IMR-90 (cell line): Measurements from ENCODE around the gene CTNNA2. TPM values are rescaled to one million over a fixed set of nuclear protein-coding genes. Genes with fewer than 3 reads are reported as not detected.

Source experiments
- ATAC-seq: fragments of 200-7000 bp; cut with Tn5 transposase; 2 replicates; pipeline ENCODE4 v1.9.1; 2020; ENCODE audit warnings: low read depth, mild to moderate bottlenecking, moderate library complexity
- BruUV-seq: library from RNA; stranded (reverse); fragments of 400-500 nt; replicated peaks from 2 replicates; lab custom pipeline; 2021; lab: Mats Ljungman, UMichigan
- CTCF ChIA-PET: fragments of 300-600 bp; formaldehyde crosslinking; extraction: SDS; loops from one replicate; lab custom pipeline; 2021; ENCODE audit warnings: antibody characterized with exemption; lab: Yijun Ruan, JAX
- POLR2A ChIA-PET: fragments of 300-600 bp; sonication (Branson Sonifier 250); formaldehyde crosslinking; loops from one replicate; lab custom pipeline; 2022; ENCODE audit warnings: antibody characterized with exemption; ENCODE audit not compliant: unreplicated experiment; lab: Charles Lee
- DNase-seq: peaks from one replicate; pipeline ENCODE4 v3.0.0; 2013
- H2AFZ ChIP-seq: replicated peaks from 2 replicates; pipeline ENCODE3; 2013; ENCODE audit warnings: low read length, mild to moderate bottlenecking; ENCODE audit not compliant: poor library complexity
- H2AK5ac ChIP-seq: 2 replicates; pipeline ENCODE4 v1.6.1; 2013; ENCODE audit warnings: low read depth, low read length, inconsistent platforms
- H2AK9ac ChIP-seq: replicated peaks from 2 replicates; pipeline ENCODE3; 2013; ENCODE audit warnings: mild to moderate bottlenecking, low read depth, low read length, moderate library complexity; ENCODE audit not compliant: poor library complexity
- H2BK120ac ChIP-seq: 2 replicates; pipeline ENCODE4 v1.6.1; 2013; ENCODE audit warnings: low read depth, low read length, inconsistent platforms
- H2BK15ac ChIP-seq: 3 replicates; pipeline ENCODE4 v1.6.1; 2013; ENCODE audit warnings: low read depth, low read length, inconsistent platforms
- H2BK20ac ChIP-seq: 2 replicates; pipeline ENCODE4 v1.6.1; 2013; ENCODE audit warnings: low read depth, mild to moderate bottlenecking, inconsistent platforms, low read length, moderate library complexity
- H2BK5ac ChIP-seq: 2 replicates; pipeline ENCODE4 v1.6.1; 2013; ENCODE audit warnings: mild to moderate bottlenecking, low read depth, low read length, inconsistent platforms; ENCODE audit not compliant: poor library complexity, severe bottlenecking
- H3K14ac ChIP-seq: replicated peaks from 2 replicates; pipeline ENCODE4 v1.6.1; 2013; ENCODE audit warnings: low read depth, low read length, inconsistent platforms
- H3K18ac ChIP-seq: 2 replicates; pipeline ENCODE4 v1.6.1; 2013; ENCODE audit warnings: low read depth, low read length, control low read depth
- H3K23ac ChIP-seq: 2 replicates; pipeline ENCODE4 v1.6.1; 2013; ENCODE audit warnings: low read depth, low read length, inconsistent platforms
- H3K27ac ChIP-seq: 2 replicates; pipeline ENCODE4 v1.5.1; 2013; ENCODE audit warnings: mild to moderate bottlenecking, control low read depth, low read length; ENCODE audit not compliant: insufficient read depth
- H3K27me3 ChIP-seq: 2 replicates; pipeline ENCODE4 v1.6.1; 2013; ENCODE audit warnings: low read length; ENCODE audit not compliant: control insufficient read depth, insufficient read depth
- H3K36me3 ChIP-seq: 2 replicates; pipeline ENCODE4 v1.6.1; 2013; ENCODE audit warnings: low read length, mixed read lengths; ENCODE audit not compliant: control insufficient read depth, insufficient read depth
- H3K4ac ChIP-seq: 2 replicates; pipeline ENCODE4 v1.6.1; 2013; ENCODE audit warnings: low read depth, low read length, inconsistent platforms
- H3K4me1 ChIP-seq: 2 replicates; pipeline ENCODE4 v1.6.1; 2013; ENCODE audit warnings: low read length, mixed read lengths; ENCODE audit not compliant: control insufficient read depth, insufficient read depth
- H3K4me2 ChIP-seq: 2 replicates; pipeline ENCODE4 v1.6.1; 2013; ENCODE audit warnings: low read depth, mild to moderate bottlenecking, control low read depth, low read length, moderate library complexity
- H3K4me3 ChIP-seq: 2 replicates; pipeline ENCODE4 v1.5.1; 2013; ENCODE audit warnings: low read depth, mild to moderate bottlenecking, control low read depth, low read length, moderate library complexity; ENCODE audit not compliant: insufficient read depth
- H3K56ac ChIP-seq: 2 replicates; pipeline ENCODE4 v1.6.1; 2013; ENCODE audit warnings: low read length, inconsistent platforms; ENCODE audit not compliant: insufficient read depth; ENCODE audit errors: extremely low read depth
- H3K79me1 ChIP-seq, 2 experiments: 2 replicates each; pipeline ENCODE4 v1.6.1; 2013; ENCODE audit warnings: low read length in 2 of 2, inconsistent platforms in 1 of 2, low read depth in 1 of 2
- H3K9ac ChIP-seq: 2 replicates; pipeline ENCODE4 v1.6.1; 2013; ENCODE audit warnings: low read depth, low read length, control low read depth
- H3K9me1 ChIP-seq: 2 replicates; pipeline ENCODE4 v1.6.1; 2013; ENCODE audit warnings: low read length, inconsistent platforms; ENCODE audit not compliant: insufficient read depth
- H3K9me3 ChIP-seq: 2 replicates; pipeline ENCODE4 v1.6.1; 2013; ENCODE audit warnings: low read length; ENCODE audit not compliant: control insufficient read depth, insufficient read depth
- H4K20me1 ChIP-seq: 2 replicates; pipeline ENCODE4 v1.6.1; 2013; ENCODE audit warnings: low read length, inconsistent platforms; ENCODE audit not compliant: insufficient read depth
- H4K5ac ChIP-seq: 2 replicates; pipeline ENCODE4 v1.6.1; 2013; ENCODE audit warnings: mild to moderate bottlenecking, low read depth, low read length, control low read depth
- H4K8ac ChIP-seq, 2 experiments: 2 replicates each; pipeline ENCODE4 v1.6.1; 2013; ENCODE audit warnings: low read depth in 2 of 2, low read length in 2 of 2, control low read depth in 1 of 2, inconsistent platforms in 1 of 2
- H4K91ac ChIP-seq: 2 replicates; pipeline ENCODE4 v1.6.1; 2013; ENCODE audit warnings: low read depth, low read length, inconsistent platforms; ENCODE audit not compliant: insufficient read depth
- BHLHE40 ChIP-seq: fragments of 150-350 bp; IDR thresholded peaks from 2 replicates; pipeline ENCODE4 v1.6.1; 2016; ENCODE audit warnings: mild to moderate bottlenecking, low read depth, low read length
- MAFK ChIP-seq: IDR thresholded peaks from 2 replicates; pipeline ENCODE4 v1.6.1; 2012; ENCODE audit warnings: low read depth, low read length, improper control_type of control experiment
- NFE2L2 ChIP-seq: fragments of 150-350 bp; IDR thresholded peaks from 2 replicates; pipeline ENCODE4 v1.6.1; 2016; ENCODE audit warnings: low read depth, mild to moderate bottlenecking, low read length
- SMC3 ChIP-seq: fragments of 150-350 bp; IDR thresholded peaks from 2 replicates; pipeline ENCODE4 v1.6.1; 2016; ENCODE audit warnings: low read depth, mild to moderate bottlenecking, antibody characterized with exemption, low read length, moderate library complexity
- WGBS, 2 experiments: methylation state at CpG; one replicate each; pipeline versions ENCODE4 v1.1.5 to v1.1.7; 2013; ENCODE audit warnings: missing lambda C conversion rate in 2 of 2; ENCODE audit not compliant: insufficient read length in 1 of 2; ENCODE audit errors: extremely low coverage in 2 of 2; 5-methylcytosine and 5-hydroxymethylcytosine counted together
- dilution Hi-C: fragments of 300-500 bp; cut with HindIII; formaldehyde crosslinking; loops from one replicate; pipeline ENCODE4 v1.14.3; 2018; ENCODE audit warnings: low sequenced_read_pairs; ENCODE audit not compliant: unreplicated experiment
- in situ Hi-C: fragments of 300-500 bp; cut with MboI; formaldehyde crosslinking; loops from 3 replicates; pipeline ENCODE4 v1.14.3; 2019; ENCODE audit warnings: low sequenced_read_pairs, inconsistent platforms, mixed read lengths
- intact Hi-C: fragments of 100-400 bp; cut with micrococcal nuclease; formaldehyde crosslinking; loops from 2 replicates; pipeline ENCODE4 v1.10.0; 2022
- polyA plus RNA-seq, 3 experiments: library from polyadenylated mRNA; depleted of rRNA; stranded (reverse); fragments of >200 nt; gene quantifications; 2 replicates each; pipeline ENCODE4 v1.2.3, GENCODE V29; 2012; ENCODE audit warnings: low replicate concordance in 1 of 3
- total RNA-seq: library from RNA; depleted of rRNA; stranded (reverse); fragments of >200 nt; gene quantifications from 2 replicates; pipeline ENCODE4 v1.2.3, GENCODE V29; 2012

CTNNA2 gene
- total and polyA plus RNA-seq, 2 of the 4 experiments (the other 2 are of a cell fraction) = not detected

GRCh38 chr2:79872656-79873055, 359.8 kb downstream of the CTNNA2 start:
- Histone ChIP-seq H4K8ac (no peak overlapping the region), H3K23ac (no peak overlapping the region), H2BK120ac (no peak overlapping the region), H2AK9ac (no peak overlapping the region), H3K27ac (no peak overlapping the region), H3K9ac (no peak overlapping the region), H3K27me3 (no peaks in the 10 kb centered on the region), H2BK15ac (no peak overlapping the region), H3K4ac (no peak overlapping the region), H3K79me1 (no peaks in the 10 kb centered on the region), H3K9me1 (no peaks in the 10 kb centered on the region), H4K91ac (no peak overlapping the region), H3K14ac (no peak overlapping the region), H3K4me2 (no peak overlapping the region), H3K9me3 (no peaks in the 10 kb centered on the region), H4K20me1 (no peaks in the 10 kb centered on the region), H3K4me1 (no peaks in the 10 kb centered on the region), H3K36me3 (no peaks in the 10 kb centered on the region), H3K4me3 (no peak overlapping the region), H3K56ac (no peak overlapping the region), H2AFZ (no peak overlapping the region), H3K18ac (no peak overlapping the region), H4K5ac (no peak overlapping the region), H2BK5ac (no peak overlapping the region), H2AK5ac (no peak overlapping the region), H2BK20ac (no peak overlapping the region)
- intact Hi-C loops (no loop called here), dilution Hi-C loops (no loop called here), in situ Hi-C loops (no loop called here)
- TF ChIP-seq MAFK (no peak), BHLHE40 (no peak), SMC3 (no peak), NFE2L2 (no peak)
- CTCF ChIA-PET = no interaction called here
- POLR2A ChIA-PET = interaction anchor here (0.7 kb wide), 1 partner anchor 1192 kb away, joined by 3 read pairs; no protein-coding TSS in a partner anchor
- WGBS, 2 experiments = no CpG with 5 or more reads among the region's 2 CpGs
- ATAC-seq (no peak), DNase-seq (no peak)
- BruUV-seq = no TSS peak
